Panc1 (cell line): Measurements from ENCODE around the gene TMEM61.

Source experiments
- POLR2AphosphoS5 ChIP-seq: IDR thresholded peaks from 2 replicates; pipeline ENCODE4 v1.6.1; 2012; ENCODE audit warnings: mild to moderate bottlenecking, low read depth, low read length, moderate library complexity
- TF ChIP-seq, protein P1 (sequence below): fragments of 450-650 bp; IDR thresholded peaks from 2 replicates; pipeline ENCODE4 v1.5.1; 2017; ENCODE audit warnings: mild to moderate bottlenecking
- TF ChIP-seq, protein P2 (sequence below), 2 experiments: IDR thresholded peaks; 2 replicates each; pipeline ENCODE4 v1.6.1; 2011 to 2012; ENCODE audit warnings: low read depth in 2 of 2, control low read depth in 1 of 2, low read length in 1 of 2, mild to moderate bottlenecking in 1 of 2, moderate library complexity in 1 of 2; ENCODE audit not compliant: insufficient read depth in 1 of 2

DNA sequence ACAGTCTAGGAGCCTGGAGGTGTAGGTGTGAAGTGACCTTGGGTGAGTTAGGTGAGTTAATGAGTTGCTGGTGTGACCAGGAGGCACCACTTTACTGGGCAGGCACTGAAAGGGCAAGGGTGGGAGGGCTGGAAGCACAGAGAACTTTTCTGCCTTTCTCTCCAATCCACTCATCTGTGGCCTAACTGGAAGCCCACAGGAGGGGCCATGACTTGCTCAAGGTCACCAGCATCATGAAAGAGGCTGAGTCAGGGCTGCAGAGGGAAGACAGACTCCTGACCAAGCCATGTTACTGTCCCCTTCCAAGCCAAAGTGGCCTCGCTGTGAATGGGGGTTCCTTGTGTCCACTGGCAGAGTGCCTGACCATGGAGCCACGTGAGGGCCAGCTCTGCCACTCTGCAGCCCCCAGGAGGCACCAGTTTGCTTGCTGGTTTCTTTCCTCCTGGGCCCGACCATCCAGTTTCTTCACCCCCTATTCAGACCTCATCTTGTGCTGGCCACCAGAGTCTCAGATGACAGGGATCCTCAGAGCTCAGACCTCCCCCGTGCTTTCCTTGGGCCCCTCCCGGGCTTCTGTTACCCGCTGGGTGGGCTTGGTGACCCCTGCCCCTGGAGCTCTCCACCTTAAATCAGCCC, 14.0 kb downstream of the TMEM61 start:
- TF ChIP-seq, protein P1, sequence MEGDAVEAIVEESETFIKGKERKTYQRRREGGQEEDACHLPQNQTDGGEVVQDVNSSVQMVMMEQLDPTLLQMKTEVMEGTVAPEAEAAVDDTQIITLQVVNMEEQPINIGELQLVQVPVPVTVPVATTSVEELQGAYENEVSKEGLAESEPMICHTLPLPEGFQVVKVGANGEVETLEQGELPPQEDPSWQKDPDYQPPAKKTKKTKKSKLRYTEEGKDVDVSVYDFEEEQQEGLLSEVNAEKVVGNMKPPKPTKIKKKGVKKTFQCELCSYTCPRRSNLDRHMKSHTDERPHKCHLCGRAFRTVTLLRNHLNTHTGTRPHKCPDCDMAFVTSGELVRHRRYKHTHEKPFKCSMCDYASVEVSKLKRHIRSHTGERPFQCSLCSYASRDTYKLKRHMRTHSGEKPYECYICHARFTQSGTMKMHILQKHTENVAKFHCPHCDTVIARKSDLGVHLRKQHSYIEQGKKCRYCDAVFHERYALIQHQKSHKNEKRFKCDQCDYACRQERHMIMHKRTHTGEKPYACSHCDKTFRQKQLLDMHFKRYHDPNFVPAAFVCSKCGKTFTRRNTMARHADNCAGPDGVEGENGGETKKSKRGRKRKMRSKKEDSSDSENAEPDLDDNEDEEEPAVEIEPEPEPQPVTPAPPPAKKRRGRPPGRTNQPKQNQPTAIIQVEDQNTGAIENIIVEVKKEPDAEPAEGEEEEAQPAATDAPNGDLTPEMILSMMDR: no peak
- TF ChIP-seq, protein P2, sequence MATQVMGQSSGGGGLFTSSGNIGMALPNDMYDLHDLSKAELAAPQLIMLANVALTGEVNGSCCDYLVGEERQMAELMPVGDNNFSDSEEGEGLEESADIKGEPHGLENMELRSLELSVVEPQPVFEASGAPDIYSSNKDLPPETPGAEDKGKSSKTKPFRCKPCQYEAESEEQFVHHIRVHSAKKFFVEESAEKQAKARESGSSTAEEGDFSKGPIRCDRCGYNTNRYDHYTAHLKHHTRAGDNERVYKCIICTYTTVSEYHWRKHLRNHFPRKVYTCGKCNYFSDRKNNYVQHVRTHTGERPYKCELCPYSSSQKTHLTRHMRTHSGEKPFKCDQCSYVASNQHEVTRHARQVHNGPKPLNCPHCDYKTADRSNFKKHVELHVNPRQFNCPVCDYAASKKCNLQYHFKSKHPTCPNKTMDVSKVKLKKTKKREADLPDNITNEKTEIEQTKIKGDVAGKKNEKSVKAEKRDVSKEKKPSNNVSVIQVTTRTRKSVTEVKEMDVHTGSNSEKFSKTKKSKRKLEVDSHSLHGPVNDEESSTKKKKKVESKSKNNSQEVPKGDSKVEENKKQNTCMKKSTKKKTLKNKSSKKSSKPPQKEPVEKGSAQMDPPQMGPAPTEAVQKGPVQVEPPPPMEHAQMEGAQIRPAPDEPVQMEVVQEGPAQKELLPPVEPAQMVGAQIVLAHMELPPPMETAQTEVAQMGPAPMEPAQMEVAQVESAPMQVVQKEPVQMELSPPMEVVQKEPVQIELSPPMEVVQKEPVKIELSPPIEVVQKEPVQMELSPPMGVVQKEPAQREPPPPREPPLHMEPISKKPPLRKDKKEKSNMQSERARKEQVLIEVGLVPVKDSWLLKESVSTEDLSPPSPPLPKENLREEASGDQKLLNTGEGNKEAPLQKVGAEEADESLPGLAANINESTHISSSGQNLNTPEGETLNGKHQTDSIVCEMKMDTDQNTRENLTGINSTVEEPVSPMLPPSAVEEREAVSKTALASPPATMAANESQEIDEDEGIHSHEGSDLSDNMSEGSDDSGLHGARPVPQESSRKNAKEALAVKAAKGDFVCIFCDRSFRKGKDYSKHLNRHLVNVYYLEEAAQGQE (IDR thresholded peaks at IDR 0.05; ENCODE audit: insufficient read depth in 1 of 2, low read depth in 2 of 2, low read length in 1 of 2): no peak
- no peak for TF ChIP-seq POLR2AphosphoS5
